ENCODE data around the gene CILP. TPM values are rescaled to one million over a fixed set of nuclear protein-coding genes. Genes with fewer than 3 reads are reported as not detected.

CILP gene
- total and polyA plus RNA-seq, 2 experiments from 2014 or later: 0.03 TPM; not detected in 1

DNA sequence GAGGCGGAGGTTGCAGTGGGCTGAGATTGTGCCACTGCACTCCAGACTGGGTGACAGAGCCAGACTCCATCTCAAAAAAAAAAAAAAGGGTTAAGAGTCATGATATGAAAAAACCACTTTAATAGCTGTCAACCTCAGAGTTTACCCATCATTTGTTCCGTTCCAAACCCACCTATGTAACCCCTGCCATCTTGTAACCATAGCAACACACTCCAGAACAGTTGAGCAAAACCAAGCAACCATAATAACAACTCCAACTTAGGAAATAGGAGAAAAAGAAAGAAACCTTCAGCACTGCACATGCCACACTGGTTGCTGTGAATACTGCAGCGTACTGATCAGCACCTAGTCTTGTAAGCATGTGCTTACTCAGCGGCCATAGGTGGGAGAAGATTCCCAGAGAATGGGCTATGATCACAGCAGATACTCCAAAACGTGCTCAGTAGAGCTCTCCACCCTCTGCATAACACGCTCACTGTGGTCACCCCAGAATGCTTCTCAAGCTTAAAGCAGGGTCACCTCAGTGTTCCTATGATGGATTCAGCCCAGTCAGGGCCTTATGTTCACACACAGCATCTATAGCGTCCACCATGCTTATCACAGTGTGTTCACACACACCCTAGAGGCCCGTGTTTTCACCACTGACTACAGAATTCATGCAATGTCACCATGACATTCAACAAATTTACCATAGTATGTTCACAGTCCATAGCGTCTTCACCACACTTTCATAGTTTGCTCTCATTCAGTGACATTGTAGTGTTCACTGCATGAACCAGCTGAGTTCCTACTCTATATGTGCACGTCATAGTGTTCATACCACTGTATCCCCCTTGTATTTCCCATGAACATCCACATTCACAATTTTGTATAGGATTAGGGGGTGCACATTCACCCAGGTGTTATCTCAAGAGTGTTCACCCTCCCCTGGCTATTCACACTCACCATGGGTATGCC lies 6.5 kb upstream of the CILP start:
- H3K4me3 ChIP-seq: no peak overlapping the region
- no peak overlapping the region for H3K4me2 ChIP-seq
- H3K27ac ChIP-seq (ENCODE audit: low read depth): no peak overlapping the region
- ATAC-seq: no peak
- DNase-seq (ENCODE audit: low spot score): no peak
- no peaks in the 10 kb centered on the region; the same call in 2 of the 3 replicates for H3K36me3 Mint-ChIP-seq (ENCODE audit: low read depth)
- H3K79me2 ChIP-seq (replicated peaks; ENCODE audit: insufficient read depth): no peaks in the 10 kb centered on the region
- H3K4me1 Mint-ChIP-seq: no peaks in the 10 kb centered on the region
- no peaks in the 10 kb centered on the region for H3K4me1 ChIP-seq (ENCODE audit: insufficient read depth)
- H4K20me1 ChIP-seq (replicated peaks; ENCODE audit: insufficient read depth): no peaks in the 10 kb centered on the region
- H3K27me3 ChIP-seq (ENCODE audit: insufficient read depth): no peaks in the 10 kb centered on the region
- H3K27me3 Mint-ChIP-seq (ENCODE audit: insufficient read depth, low read depth, poor library complexity): peaks cover 1% of the 10 kb centered on the region
- H3K9me2 ChIP-seq (ENCODE audit: insufficient read depth): peaks cover 5% of the 10 kb centered on the region; the same call in 1 of the 2 replicates
- no peak overlapping the region for H3K27ac Mint-ChIP-seq
- H3K36me3 ChIP-seq (ENCODE audit: insufficient read depth): no peaks in the 10 kb centered on the region
- H3F3A ChIP-seq (replicated peaks; ENCODE audit: low read depth): no peaks in the 10 kb centered on the region
- TF ChIP-seq ZNF114 (CRISPR knock-in tag; IDR thresholded peaks at IDR 0.05): no peak
- TF ChIP-seq STAT1 (IDR thresholded peaks at IDR 0.05; ENCODE audit: unreplicated experiment): no peak
- TF ChIP-seq, protein P1, sequence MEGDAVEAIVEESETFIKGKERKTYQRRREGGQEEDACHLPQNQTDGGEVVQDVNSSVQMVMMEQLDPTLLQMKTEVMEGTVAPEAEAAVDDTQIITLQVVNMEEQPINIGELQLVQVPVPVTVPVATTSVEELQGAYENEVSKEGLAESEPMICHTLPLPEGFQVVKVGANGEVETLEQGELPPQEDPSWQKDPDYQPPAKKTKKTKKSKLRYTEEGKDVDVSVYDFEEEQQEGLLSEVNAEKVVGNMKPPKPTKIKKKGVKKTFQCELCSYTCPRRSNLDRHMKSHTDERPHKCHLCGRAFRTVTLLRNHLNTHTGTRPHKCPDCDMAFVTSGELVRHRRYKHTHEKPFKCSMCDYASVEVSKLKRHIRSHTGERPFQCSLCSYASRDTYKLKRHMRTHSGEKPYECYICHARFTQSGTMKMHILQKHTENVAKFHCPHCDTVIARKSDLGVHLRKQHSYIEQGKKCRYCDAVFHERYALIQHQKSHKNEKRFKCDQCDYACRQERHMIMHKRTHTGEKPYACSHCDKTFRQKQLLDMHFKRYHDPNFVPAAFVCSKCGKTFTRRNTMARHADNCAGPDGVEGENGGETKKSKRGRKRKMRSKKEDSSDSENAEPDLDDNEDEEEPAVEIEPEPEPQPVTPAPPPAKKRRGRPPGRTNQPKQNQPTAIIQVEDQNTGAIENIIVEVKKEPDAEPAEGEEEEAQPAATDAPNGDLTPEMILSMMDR (conservative IDR thresholded peaks at IDR 0.05; ENCODE audit: low read depth in 2 of 2): no peak
- TF ChIP-seq, protein P2, sequence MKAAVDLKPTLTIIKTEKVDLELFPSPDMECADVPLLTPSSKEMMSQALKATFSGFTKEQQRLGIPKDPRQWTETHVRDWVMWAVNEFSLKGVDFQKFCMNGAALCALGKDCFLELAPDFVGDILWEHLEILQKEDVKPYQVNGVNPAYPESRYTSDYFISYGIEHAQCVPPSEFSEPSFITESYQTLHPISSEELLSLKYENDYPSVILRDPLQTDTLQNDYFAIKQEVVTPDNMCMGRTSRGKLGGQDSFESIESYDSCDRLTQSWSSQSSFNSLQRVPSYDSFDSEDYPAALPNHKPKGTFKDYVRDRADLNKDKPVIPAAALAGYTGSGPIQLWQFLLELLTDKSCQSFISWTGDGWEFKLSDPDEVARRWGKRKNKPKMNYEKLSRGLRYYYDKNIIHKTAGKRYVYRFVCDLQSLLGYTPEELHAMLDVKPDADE (IDR thresholded peaks at IDR 0.05): no peak
- no peak for TF ChIP-seq ZNF331 (CRISPR knock-in tag; IDR thresholded peaks at IDR 0.05; ENCODE audit: low read depth)
- no peak for TF ChIP-seq NANOG (IDR thresholded peaks at IDR 0.05; ENCODE audit: borderline replicate concordance)
- TF ChIP-seq, protein P3, sequence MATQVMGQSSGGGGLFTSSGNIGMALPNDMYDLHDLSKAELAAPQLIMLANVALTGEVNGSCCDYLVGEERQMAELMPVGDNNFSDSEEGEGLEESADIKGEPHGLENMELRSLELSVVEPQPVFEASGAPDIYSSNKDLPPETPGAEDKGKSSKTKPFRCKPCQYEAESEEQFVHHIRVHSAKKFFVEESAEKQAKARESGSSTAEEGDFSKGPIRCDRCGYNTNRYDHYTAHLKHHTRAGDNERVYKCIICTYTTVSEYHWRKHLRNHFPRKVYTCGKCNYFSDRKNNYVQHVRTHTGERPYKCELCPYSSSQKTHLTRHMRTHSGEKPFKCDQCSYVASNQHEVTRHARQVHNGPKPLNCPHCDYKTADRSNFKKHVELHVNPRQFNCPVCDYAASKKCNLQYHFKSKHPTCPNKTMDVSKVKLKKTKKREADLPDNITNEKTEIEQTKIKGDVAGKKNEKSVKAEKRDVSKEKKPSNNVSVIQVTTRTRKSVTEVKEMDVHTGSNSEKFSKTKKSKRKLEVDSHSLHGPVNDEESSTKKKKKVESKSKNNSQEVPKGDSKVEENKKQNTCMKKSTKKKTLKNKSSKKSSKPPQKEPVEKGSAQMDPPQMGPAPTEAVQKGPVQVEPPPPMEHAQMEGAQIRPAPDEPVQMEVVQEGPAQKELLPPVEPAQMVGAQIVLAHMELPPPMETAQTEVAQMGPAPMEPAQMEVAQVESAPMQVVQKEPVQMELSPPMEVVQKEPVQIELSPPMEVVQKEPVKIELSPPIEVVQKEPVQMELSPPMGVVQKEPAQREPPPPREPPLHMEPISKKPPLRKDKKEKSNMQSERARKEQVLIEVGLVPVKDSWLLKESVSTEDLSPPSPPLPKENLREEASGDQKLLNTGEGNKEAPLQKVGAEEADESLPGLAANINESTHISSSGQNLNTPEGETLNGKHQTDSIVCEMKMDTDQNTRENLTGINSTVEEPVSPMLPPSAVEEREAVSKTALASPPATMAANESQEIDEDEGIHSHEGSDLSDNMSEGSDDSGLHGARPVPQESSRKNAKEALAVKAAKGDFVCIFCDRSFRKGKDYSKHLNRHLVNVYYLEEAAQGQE (IDR thresholded peaks at IDR 0.05; ENCODE audit: unreplicated experiment): no peak
- TF ChIP-seq POLR2AphosphoS5 (IDR thresholded peaks at IDR 0.05; ENCODE audit: low read depth): no peak
- no peak for TF ChIP-seq EZH2 (IDR thresholded peaks at IDR 0.05; ENCODE audit: low read depth, unreplicated experiment)
- TF ChIP-seq JUNB (IDR thresholded peaks at IDR 0.05; ENCODE audit: unreplicated experiment): no peak
- no peak for TF ChIP-seq CREB1 (CRISPR knock-in tag; IDR thresholded peaks at IDR 0.05; ENCODE audit: low read depth)
- TF ChIP-seq, protein P4, sequence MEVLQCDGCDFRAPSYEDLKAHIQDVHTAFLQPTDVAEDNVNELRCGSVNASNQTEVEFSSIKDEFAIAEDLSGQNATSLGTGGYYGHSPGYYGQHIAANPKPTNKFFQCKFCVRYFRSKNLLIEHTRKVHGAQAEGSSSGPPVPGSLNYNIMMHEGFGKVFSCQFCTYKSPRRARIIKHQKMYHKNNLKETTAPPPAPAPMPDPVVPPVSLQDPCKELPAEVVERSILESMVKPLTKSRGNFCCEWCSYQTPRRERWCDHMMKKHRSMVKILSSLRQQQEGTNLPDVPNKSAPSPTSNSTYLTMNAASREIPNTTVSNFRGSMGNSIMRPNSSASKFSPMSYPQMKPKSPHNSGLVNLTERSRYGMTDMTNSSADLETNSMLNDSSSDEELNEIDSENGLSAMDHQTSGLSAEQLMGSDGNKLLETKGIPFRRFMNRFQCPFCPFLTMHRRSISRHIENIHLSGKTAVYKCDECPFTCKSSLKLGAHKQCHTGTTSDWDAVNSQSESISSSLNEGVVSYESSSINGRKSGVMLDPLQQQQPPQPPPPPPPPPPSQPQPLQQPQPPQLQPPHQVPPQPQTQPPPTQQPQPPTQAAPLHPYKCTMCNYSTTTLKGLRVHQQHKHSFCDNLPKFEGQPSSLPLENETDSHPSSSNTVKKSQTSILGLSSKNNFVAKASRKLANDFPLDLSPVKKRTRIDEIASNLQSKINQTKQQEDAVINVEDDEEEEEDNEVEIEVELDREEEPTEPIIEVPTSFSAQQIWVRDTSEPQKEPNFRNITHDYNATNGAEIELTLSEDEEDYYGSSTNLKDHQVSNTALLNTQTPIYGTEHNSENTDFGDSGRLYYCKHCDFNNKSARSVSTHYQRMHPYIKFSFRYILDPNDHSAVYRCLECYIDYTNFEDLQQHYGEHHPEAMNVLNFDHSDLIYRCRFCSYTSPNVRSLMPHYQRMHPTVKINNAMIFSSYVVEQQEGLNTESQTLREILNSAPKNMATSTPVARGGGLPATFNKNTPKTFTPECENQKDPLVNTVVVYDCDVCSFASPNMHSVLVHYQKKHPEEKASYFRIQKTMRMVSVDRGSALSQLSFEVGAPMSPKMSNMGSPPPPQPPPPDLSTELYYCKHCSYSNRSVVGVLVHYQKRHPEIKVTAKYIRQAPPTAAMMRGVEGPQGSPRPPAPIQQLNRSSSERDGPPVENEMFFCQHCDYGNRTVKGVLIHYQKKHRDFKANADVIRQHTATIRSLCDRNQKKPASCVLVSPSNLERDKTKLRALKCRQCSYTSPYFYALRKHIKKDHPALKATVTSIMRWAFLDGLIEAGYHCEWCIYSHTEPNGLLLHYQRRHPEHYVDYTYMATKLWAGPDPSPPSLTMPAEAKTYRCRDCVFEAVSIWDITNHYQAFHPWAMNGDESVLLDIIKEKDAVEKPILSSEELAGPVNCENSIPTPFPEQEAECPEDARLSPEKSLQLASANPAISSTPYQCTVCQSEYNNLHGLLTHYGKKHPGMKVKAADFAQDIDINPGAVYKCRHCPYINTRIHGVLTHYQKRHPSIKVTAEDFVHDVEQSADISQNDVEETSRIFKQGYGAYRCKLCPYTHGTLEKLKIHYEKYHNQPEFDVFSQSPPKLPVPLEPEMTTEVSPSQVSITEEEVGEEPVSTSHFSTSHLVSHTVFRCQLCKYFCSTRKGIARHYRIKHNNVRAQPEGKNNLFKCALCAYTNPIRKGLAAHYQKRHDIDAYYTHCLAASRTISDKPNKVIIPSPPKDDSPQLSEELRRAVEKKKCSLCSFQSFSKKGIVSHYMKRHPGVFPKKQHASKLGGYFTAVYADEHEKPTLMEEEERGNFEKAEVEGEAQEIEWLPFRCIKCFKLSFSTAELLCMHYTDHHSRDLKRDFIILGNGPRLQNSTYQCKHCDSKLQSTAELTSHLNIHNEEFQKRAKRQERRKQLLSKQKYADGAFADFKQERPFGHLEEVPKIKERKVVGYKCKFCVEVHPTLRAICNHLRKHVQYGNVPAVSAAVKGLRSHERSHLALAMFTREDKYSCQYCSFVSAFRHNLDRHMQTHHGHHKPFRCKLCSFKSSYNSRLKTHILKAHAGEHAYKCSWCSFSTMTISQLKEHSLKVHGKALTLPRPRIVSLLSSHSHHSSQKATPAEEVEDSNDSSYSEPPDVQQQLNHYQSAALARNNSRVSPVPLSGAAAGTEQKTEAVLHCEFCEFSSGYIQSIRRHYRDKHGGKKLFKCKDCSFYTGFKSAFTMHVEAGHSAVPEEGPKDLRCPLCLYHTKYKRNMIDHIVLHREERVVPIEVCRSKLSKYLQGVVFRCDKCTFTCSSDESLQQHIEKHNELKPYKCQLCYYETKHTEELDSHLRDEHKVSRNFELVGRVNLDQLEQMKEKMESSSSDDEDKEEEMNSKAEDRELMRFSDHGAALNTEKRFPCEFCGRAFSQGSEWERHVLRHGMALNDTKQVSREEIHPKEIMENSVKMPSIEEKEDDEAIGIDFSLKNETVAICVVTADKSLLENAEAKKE (CRISPR knock-in tag; IDR thresholded peaks at IDR 0.05): no peak
- TF ChIP-seq EZH2phosphoT487 (IDR thresholded peaks at IDR 0.05; ENCODE audit: unreplicated experiment): no peak
- H2AFZ ChIP-seq: no peak overlapping the region
- H3K9me3 Mint-ChIP-seq: no peaks in the 10 kb centered on the region
- H3K4me3 Mint-ChIP-seq: no peak overlapping the region
